ENCODE data around the gene SPAG6. TPM values are rescaled to one million over a fixed set of nuclear protein-coding genes. Genes with fewer than 3 reads are reported as not detected.

SPAG6 gene
- polyA plus RNA-seq, result 0.17 TPM in 1 of 2 replicates, not detected in the other

DNA sequence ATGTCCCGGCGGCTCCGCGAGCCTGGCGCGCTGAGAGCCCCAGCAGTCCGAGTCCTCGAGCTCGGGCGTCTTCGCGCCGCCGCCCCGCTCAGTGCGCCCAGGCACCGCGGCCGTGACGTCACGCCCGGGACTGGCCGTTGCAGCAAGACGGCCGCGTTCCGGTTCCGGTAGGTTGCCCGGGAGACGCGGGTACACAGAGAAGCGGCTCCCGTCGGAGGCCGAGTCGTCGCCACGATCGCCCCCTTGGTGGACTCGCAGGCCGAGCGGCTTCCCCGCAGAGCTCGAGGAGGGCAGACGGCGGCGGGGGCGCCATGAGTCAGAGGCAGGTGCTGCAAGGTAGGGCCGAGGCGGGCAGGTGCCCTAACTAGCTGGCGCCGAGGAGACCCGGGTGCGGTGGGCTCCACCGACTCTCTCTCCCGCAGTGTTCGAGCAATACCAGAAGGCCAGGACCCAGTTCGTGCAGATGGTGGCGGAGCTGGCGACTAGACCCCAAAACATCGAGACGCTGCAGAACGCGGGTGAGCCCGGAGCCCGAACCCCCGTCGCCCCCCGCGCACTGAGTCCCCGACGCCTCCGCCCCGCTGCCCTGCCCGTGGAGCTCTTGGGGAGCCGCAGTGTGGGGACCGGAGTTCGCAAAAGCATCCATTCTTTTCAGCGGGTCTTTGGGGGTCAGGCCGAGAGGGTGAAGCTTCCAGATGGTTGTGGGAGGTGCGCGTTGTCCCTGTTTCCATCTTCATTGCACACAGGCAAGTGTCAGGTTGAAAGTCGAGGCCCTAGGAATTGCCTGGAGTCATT is at the start of gene SPAG6:
Gene SPAG6 (plus strand): TSS at position 196 of the 795 bp plus-strand sequence. CDS start 116 bp downstream, at position 312.

DNA sequence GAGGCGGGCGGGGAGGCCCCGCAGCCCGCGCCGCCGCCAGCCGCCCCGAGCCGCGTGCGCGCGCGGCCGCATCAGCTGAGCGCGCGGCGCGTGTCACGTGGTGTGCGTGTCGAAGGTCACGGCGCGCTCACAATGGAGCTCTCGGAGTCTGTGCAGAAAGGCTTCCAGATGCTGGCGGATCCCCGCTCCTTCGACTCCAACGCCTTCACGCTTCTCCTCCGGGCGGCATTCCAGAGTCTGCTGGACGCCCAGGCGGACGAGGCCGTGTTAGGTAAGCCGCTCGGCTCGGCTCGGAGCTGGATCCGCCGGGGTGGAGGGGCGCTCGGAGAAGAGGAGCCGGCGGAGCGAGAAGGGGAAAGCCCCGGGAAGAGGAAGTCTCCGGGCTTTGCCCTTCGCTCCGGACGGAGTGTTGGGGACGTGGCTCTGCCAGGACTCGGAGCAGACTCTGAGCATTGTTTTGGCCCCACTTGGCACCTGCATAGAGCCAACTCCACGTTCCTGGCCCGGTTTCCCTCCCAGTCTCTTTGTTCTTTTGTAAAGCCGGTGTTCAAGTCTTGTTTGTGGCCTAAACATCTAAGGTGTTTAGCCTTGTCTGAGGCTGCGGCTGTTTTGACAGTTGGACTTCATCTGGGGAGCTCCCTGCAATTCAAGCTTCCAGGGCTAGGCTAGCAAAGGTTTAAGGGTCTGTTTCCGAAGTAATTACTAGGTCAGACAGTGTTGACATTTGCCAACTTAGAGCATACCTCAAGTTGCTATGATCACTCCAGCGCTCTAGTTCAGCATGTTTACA is 28.8 kb upstream of the SPAG6 start, which contains the start of gene COMMD3:
Gene COMMD3 (plus strand): TSS at position 103 of the 790 bp plus-strand sequence. CDS start 30 bp downstream, at position 133.

DNA sequence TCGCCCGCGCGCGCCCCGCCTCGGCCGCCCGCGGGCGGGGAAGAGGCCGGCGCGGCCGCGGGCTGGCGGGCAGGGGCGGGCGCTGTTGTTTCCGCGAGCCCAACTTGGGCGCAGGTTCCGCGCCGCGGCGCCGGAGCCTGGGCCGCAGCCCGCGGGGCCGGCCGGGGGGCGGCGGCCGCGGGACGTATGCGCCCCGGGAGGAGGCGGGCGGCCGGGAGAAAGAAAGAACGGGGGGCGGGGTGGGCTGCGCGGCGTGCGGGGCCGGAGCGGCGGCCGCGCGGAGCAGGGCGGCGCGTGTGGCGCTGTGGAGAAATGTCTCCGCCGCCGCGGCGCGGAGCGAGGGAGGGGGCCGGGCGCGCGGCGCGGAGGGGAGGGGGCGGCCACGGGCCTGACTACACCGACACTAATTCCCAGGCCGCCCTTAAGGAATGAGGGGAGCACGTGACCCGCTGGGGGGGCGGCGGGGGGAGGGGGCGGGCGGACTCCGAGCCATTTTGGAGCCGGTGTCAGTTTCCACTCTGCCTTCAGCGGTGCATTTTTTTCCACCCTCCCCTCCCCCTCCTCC is 24.6 kb upstream of the SPAG6 start, which contains the start of gene BMI1:
Gene BMI1 (plus strand): TSS at position 509 of the 565 bp plus-strand sequence. CDS start 5,351 bp downstream, outside the sequence.

Other genes with a start within 250 kb of the SPAG6 start
- gene EBLN1, start 127.5 kb upstream of the SPAG6 start, polyA plus RNA-seq, result not detected in 2 replicates
- gene COMMD3, start 29.1 kb upstream of the SPAG6 start, polyA plus RNA-seq, result 175 and 186 TPM in 2 replicates
- gene BMI1, start 24.4 kb upstream of the SPAG6 start, polyA plus RNA-seq, result 20.9 and 38.0 TPM in 2 replicates